HepG2 (cell line): ENCODE measurements around the gene DUSP12. TPM values are rescaled to one million over a fixed set of nuclear protein-coding genes. Genes with fewer than 3 reads are reported as not detected.

ENCODE experiments used
- CBX1 ChIP-seq: IDR thresholded peaks from one replicate; pipeline ENCODE4 v1.6.1; 2016; ENCODE audit warnings: antibody characterized with exemption, low read depth
- ERF ChIP-seq: IDR thresholded peaks from 2 replicates; pipeline ENCODE4 v1.6.1; 2018; ENCODE audit warnings: missing biosample characterization, missing genetic modification reagents
- JUNB ChIP-seq: sonication (generic); formaldehyde crosslinking; IDR thresholded peaks from 2 replicates; pipeline ENCODE4 v1.8.0; 2022; ENCODE audit warnings: missing genetic modification reagents, mild to moderate bottlenecking, borderline replicate concordance
- MEIS2 ChIP-seq: sonication (generic); formaldehyde crosslinking; IDR thresholded peaks from 2 replicates; pipeline ENCODE4 v1.9.0; 2021; ENCODE audit warnings: mild to moderate bottlenecking, missing genetic modification reagents
- REXO4 ChIP-seq: sonication (generic); formaldehyde crosslinking; IDR thresholded peaks from 2 replicates; pipeline ENCODE4 v1.8.0; 2022; ENCODE audit warnings: missing genetic modification reagents, mild to moderate bottlenecking, borderline replicate concordance
- SAFB2 ChIP-seq: sonication (generic); formaldehyde crosslinking; IDR thresholded peaks from 2 replicates; pipeline ENCODE4 v1.5.1; 2020; ENCODE audit warnings: missing genetic modification reagents, low read depth, mild to moderate bottlenecking, borderline replicate concordance
- SOX5 ChIP-seq: IDR thresholded peaks from 2 replicates; pipeline ENCODE4 v1.6.1; 2016; ENCODE audit warnings: borderline replicate concordance
- SRY ChIP-seq: sonication (generic); formaldehyde crosslinking; IDR thresholded peaks from 2 replicates; pipeline ENCODE4 v1.8.0; 2022; ENCODE audit warnings: mild to moderate bottlenecking, missing genetic modification reagents
- TOPORS ChIP-seq: sonication (generic); formaldehyde crosslinking; IDR thresholded peaks from 2 replicates; pipeline ENCODE4 v1.8.0; 2023; ENCODE audit warnings: mild to moderate bottlenecking, missing genetic modification reagents
- ZBTB21 ChIP-seq: sonication (generic); formaldehyde crosslinking; IDR thresholded peaks from 2 replicates; pipeline ENCODE4 v1.4.0; 2020; ENCODE audit warnings: missing genetic modification reagents
- ZBTB38 ChIP-seq: sonication (generic); formaldehyde crosslinking; IDR thresholded peaks from 2 replicates; pipeline ENCODE4 v1.5.1; 2020; ENCODE audit warnings: mild to moderate bottlenecking, missing genetic modification reagents
- ZNF362 ChIP-seq: sonication (generic); formaldehyde crosslinking; IDR thresholded peaks from 2 replicates; pipeline ENCODE4 v1.4.0; 2020; ENCODE audit warnings: missing genetic modification reagents, mild to moderate bottlenecking, borderline replicate concordance
- ZNF570 ChIP-seq: sonication (generic); formaldehyde crosslinking; IDR thresholded peaks from 2 replicates; pipeline ENCODE4 v1.4.0; 2020; ENCODE audit warnings: mild to moderate bottlenecking, missing genetic modification reagents, borderline replicate concordance
- ZNF574 ChIP-seq: sonication (generic); formaldehyde crosslinking; IDR thresholded peaks from 2 replicates; pipeline ENCODE4 v1.4.0; 2020; ENCODE audit warnings: missing genetic modification reagents
- ZNF780A ChIP-seq: sonication (generic); formaldehyde crosslinking; IDR thresholded peaks from 2 replicates; pipeline ENCODE4 v1.8.0; 2022; ENCODE audit warnings: mild to moderate bottlenecking, missing genetic modification reagents, moderate library complexity
- ZNF816 ChIP-seq: sonication (generic); formaldehyde crosslinking; IDR thresholded peaks from 2 replicates; pipeline ENCODE4 v1.8.0; 2022; ENCODE audit warnings: missing genetic modification reagents, mild to moderate bottlenecking, borderline replicate concordance
- polyA plus RNA-seq, 8 experiments: library from polyadenylated mRNA; depleted of rRNA in 3 of 8; stranded (reverse) in 7 of 8; unstranded in 1 of 8; fragments of >200 nt; fragmentation: Illumina TruSeq in 4 of 8; extraction: Trizol in 4 of 8; gene quantifications; 2 replicates each; pipeline versions ENCODE4 v1.2.1 to v1.2.3, GENCODE V29; 2011 to 2016; ENCODE audit warnings: low read depth in 4 of 8, missing spikeins in 1 of 8, mixed read lengths in 1 of 8; ENCODE audit not compliant: insufficient read depth in 1 of 8
- total RNA-seq, 5 experiments: library from RNA; depleted of rRNA; stranded (reverse); fragments of >200 nt; fragmentation: Illumina TruSeq; extraction: Trizol; gene quantifications; 2 replicates each; pipeline ENCODE4 v1.2.3, GENCODE V29; 2016; ENCODE audit warnings: low read depth in 1 of 5
- TF ChIP-seq, protein P1 (sequence below): sonication (generic); formaldehyde crosslinking; IDR thresholded peaks from 2 replicates; pipeline ENCODE4 v1.5.0; 2020; ENCODE audit warnings: missing genetic modification reagents
- TF ChIP-seq, protein P2 (sequence below): sonication (generic); formaldehyde crosslinking; IDR thresholded peaks from 2 replicates; pipeline ENCODE4 v1.5.0; 2020; ENCODE audit warnings: mild to moderate bottlenecking, missing genetic modification reagents
- TF ChIP-seq, protein P3 (sequence below): sonication (generic); formaldehyde crosslinking; IDR thresholded peaks from 2 replicates; pipeline ENCODE4 v1.5.1; 2020; ENCODE audit warnings: missing genetic modification reagents, mild to moderate bottlenecking, borderline replicate concordance

The DUSP12 gene
- total and polyA plus RNA-seq, 2 of the 13 experiments (the other 11 are each of a cell fraction or from before 2014, with no cell fraction given) = 36.7 to 37.1 TPM

DNA sequence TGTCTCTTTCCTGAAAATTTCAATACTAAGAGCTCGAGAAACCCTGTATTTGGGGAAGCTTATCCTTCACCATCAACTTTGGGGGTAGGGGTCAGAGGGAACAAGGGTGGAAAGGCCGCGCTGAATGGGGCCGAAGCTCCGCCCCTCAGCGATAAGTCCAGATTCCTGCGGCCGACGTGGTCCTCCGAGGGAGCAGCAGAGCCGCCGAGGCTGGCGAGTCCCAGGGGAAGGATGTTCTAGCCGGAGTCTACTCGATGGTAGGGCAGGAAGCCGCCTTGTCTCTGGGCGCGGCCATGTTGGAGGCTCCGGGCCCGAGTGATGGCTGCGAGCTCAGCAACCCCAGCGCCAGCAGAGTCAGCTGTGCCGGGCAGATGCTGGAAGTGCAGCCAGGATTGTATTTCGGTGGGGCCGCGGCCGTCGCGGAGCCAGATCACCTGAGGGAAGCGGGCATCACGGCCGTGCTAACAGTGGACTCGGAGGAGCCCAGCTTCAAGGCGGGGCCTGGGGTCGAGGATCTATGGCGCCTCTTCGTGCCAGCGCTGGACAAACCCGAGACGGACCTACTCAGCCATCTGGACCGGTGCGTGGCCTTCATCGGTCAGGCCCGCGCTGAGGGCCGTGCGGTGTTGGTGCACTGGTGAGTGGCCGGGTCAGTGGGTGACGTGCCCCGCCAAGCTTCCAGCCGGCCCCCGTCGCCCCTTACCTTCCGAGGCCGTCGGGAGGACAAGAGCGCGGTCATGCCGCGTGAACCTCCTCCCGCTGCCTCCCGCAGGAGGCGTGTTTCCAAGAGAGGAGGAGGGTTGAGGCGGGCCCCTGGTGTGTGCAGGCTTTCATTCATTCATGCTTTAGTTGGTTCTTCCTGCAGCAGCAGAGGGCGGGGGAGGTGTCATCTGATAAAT lies at the start of gene DUSP12 (continued):
- TF ChIP-seq MEIS2 (peak; percentile 18; the same call in 1 of the 2 replicates), SAFB2 (CRISPR knock-in tag) (peak; percentile 91; the same call in 1 of the 2 replicates), CBX1 (no peak), JUNB (CRISPR knock-in tag) (no peak), TOPORS (no peak), ERF (CRISPR knock-in tag) (peak; percentile 62), SRY (CRISPR knock-in tag) (peak; percentile 92; the same call in 1 of the 2 replicates), ZNF574 (CRISPR knock-in tag) (peak; percentile 99), SOX5 (CRISPR knock-in tag) (peak; percentile 10; the same call in 1 of the 2 replicates), ZBTB38 (CRISPR knock-in tag) (peak; percentile 73; the same call in 1 of the 2 replicates), ZNF362 (CRISPR knock-in tag) (no peak), ZBTB21 (CRISPR knock-in tag) (no peak), REXO4 (CRISPR knock-in tag) (0 out of 2 replicates have a peak, but pooled peaks have one; percentile 77), ZNF816 (CRISPR knock-in tag) (no peak), ZNF780A (no peak), ZNF570 (CRISPR knock-in tag) (no peak)
- TF ChIP-seq, protein P1, sequence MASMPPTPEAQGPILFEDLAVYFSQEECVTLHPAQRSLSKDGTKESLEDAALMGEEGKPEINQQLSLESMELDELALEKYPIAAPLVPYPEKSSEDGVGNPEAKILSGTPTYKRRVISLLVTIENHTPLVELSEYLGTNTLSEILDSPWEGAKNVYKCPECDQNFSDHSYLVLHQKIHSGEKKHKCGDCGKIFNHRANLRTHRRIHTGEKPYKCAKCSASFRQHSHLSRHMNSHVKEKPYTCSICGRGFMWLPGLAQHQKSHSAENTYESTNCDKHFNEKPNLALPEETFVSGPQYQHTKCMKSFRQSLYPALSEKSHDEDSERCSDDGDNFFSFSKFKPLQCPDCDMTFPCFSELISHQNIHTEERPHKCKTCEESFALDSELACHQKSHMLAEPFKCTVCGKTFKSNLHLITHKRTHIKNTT (CRISPR knock-in tag) = no peak
- TF ChIP-seq, protein P2, sequence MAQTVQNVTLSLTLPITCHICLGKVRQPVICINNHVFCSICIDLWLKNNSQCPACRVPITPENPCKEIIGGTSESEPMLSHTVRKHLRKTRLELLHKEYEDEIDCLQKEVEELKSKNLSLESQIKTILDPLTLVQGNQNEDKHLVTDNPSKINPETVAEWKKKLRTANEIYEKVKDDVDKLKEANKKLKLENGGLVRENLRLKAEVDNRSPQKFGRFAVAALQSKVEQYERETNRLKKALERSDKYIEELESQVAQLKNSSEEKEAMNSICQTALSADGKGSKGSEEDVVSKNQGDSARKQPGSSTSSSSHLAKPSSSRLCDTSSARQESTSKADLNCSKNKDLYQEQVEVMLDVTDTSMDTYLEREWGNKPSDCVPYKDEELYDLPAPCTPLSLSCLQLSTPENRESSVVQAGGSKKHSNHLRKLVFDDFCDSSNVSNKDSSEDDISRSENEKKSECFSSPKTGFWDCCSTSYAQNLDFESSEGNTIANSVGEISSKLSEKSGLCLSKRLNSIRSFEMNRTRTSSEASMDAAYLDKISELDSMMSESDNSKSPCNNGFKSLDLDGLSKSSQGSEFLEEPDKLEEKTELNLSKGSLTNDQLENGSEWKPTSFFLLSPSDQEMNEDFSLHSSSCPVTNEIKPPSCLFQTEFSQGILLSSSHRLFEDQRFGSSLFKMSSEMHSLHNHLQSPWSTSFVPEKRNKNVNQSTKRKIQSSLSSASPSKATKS (CRISPR knock-in tag) = 0 out of 2 replicates have a peak, but pooled peaks have one; percentile 57
- TF ChIP-seq, protein P3, sequence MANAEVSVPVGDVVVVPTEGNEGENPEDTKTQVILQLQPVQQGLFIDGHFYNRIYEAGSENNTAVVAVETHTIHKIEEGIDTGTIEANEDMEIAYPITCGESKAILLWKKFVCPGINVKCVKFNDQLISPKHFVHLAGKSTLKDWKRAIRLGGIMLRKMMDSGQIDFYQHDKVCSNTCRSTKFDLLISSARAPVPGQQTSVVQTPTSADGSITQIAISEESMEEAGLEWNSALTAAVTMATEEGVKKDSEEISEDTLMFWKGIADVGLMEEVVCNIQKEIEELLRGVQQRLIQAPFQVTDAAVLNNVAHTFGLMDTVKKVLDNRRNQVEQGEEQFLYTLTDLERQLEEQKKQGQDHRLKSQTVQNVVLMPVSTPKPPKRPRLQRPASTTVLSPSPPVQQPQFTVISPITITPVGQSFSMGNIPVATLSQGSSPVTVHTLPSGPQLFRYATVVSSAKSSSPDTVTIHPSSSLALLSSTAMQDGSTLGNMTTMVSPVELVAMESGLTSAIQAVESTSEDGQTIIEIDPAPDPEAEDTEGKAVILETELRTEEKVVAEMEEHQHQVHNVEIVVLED = peak; percentile 41; the same call in 1 of the 2 replicates
